MG63 (cell line): Measurements from ENCODE around the gene LMAN2L. TPM values are rescaled to one million over a fixed set of nuclear protein-coding genes. Genes with fewer than 3 reads are reported as not detected.
A peak's percentile ranks its signal among the peaks of the same experiment; 100 is the strongest.

Experiments used
- DNase-seq: peaks from one replicate; pipeline ENCODE4 v3.0.0-alpha.2; 2020
- H3K27me3 ChIP-seq: fragments of 250-450 bp; sonication (Bioruptor Pico); 2 replicates; pipeline ENCODE4 v1.5.1; 2020; ENCODE audit warnings: mild to moderate bottlenecking, moderate library complexity
- H3K36me3 ChIP-seq: fragments of 250-450 bp; sonication (Bioruptor Pico); 2 replicates; pipeline ENCODE4 v1.5.1; 2020; ENCODE audit warnings: mild to moderate bottlenecking, moderate library complexity
- H3K4me3 ChIP-seq: fragments of 250-450 bp; sonication (Bioruptor Pico); 2 replicates; pipeline ENCODE4 v1.5.1; 2020; ENCODE audit warnings: mild to moderate bottlenecking, moderate library complexity
- H3K9me3 ChIP-seq: fragments of 250-450 bp; sonication (Bioruptor Pico); 2 replicates; pipeline ENCODE4 v1.5.1; 2020; ENCODE audit warnings: mild to moderate bottlenecking, moderate library complexity
- total RNA-seq: library from RNA; depleted of rRNA; stranded (reverse); fragments of >200 nt; shearing (Covaris generic); gene quantifications from 2 replicates; pipeline ENCODE4 v1.2.3, GENCODE V29; 2014; ENCODE audit warnings: low replicate concordance; rRNA removed

LMAN2L gene, protein sequence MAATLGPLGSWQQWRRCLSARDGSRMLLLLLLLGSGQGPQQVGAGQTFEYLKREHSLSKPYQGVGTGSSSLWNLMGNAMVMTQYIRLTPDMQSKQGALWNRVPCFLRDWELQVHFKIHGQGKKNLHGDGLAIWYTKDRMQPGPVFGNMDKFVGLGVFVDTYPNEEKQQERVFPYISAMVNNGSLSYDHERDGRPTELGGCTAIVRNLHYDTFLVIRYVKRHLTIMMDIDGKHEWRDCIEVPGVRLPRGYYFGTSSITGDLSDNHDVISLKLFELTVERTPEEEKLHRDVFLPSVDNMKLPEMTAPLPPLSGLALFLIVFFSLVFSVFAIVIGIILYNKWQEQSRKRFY
- total RNA-seq = 28.5 and 32.0 TPM in 2 replicates

DNA sequence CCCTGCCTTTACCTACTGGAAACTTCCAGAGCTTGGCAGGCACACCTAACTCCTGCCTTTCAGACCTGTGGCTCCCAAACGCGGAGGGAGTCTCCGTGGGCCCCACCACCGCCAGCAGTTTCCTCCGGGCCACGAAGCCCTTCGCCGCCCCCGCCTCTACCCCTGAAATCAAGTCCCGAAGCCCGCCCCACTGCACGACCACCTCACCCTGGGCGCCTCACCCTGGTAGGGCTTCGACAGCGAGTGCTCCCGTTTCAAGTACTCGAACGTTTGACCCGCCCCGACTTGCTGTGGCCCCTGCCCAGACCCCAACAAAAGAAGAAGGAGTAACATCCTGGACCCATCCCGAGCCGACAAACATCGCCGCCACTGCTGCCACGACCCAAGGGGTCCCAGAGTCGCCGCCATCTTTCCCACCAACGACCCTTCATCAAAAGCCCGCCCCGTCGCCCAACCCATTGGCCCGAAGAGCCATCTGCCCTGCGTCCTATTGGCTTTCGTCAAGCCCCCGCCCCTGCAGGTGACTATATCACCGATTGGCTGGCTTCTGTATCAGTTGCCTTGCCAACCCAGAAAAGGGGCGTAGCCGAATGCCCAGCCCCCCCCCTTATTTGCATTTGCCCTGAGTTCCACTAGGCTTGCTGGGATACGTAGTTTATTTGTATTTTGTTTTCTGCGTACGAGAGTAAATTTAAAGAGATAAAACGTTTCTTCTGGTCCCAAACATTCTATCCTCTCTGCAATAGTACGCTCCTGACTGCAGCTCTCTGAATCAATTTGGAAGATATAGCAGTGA lies at the start of gene LMAN2L:
Gene LMAN2L, minus strand, starts transcription at position 432 of the 796 bp plus-strand sequence. Its CDS starts 24 bp downstream, at position 408.
- no peaks in the 10 kb centered on the region for H3K27me3 ChIP-seq
- peak within 1 kb of the TSS; percentile 72 for H3K4me3 ChIP-seq
- DNase-seq = peak; percentile 95
- H3K36me3 ChIP-seq = peaks cover 6% of the 10 kb centered on the region
- H3K9me3 ChIP-seq = no peaks in the 10 kb centered on the region

DNA sequence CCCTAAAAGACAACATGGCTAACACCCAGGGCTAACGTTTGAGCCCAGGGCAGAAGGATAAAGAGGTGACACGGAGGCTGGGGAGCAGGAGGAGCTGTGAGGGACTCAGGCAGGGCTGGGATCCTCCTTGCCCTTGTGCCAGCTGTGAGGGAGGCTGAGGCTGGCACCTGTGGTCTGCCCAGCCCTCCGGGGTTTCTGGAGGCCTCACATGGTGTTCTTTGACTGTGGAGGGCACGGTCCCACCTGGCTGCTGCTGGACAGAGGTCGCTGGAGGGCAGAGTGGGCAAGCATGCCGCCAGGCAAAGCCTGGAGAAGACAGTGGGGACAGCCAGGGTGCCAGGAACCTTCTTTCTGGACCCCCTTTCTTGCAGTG lies 49.4 kb upstream of the LMAN2L start:
- Histone ChIP-seq H3K4me3 (no peak overlapping the region), H3K36me3 (no peaks in the 10 kb centered on the region), H3K9me3 (no peaks in the 10 kb centered on the region), H3K27me3 (no peaks in the 10 kb centered on the region)
- no peak for DNase-seq

DNA sequence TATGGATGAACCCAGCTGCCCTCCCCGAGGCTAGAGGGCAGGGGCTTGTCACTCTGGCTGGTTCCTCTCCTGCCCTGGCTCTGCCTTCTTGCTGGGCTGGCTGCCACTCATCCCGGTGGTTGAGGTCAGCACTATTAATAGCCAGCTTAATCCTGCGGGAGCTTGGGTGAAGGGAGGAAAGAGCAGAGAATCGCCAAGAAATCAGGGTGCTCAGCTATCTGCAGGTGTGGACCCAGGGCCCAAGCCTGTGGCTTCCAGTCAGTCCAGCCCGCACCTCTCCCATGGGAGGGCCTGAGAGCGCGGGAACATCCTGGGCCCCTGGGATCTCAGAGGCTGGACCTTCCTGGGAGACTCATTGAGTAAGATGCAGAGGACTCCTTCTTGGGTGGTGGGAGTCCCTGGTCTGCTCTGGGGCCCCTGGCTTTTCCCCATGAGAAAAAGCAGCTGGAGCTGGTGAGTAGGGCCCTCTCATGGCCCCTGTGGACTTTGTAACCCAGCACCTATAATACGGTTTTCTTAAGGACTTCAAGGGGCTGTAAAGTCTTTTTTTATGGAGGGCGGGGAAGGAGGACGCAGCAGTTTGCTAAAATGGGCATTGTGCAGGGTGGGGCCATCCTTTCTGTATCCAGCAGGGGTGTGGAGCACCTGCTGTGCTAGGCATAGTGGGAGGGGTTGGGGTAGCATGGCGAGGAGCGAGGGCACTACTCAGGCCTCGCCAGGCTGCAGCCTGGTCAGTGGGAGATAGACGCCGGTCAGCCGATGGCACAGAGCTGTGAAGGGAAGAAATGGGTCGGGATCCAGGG lies 48.8 kb upstream of the LMAN2L start:
- H3K27me3 ChIP-seq = no peaks in the 10 kb centered on the region
- H3K36me3 ChIP-seq = no peaks in the 10 kb centered on the region
- no peak overlapping the region for H3K4me3 ChIP-seq
- DNase-seq = peak; percentile 88
- H3K9me3 ChIP-seq = no peaks in the 10 kb centered on the region

DNA sequence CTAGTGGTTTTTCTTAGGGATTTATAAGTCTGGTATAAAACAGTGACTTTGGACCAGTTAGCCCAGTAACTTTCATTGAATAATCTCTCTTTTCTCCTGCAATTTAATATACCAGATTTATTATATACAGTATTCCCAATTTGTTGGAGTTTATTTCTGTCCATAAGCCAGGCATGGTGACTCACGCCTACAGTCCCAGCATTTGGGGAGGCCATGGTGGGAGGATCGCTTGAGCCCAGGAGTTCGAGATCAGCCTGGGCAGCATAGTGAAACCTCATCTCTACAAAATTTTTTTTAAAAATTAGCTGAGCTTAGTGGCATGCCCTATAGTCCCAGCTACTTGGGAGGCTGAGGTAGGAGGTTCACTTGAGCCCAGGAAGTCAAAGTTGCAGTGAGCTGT lies 47.5 kb upstream of the LMAN2L start:
- DNase-seq = peak; percentile 60
- H3K36me3 ChIP-seq = no peaks in the 10 kb centered on the region
- no peak overlapping the region for H3K4me3 ChIP-seq
- no peaks in the 10 kb centered on the region for H3K9me3 ChIP-seq
- no peaks in the 10 kb centered on the region for H3K27me3 ChIP-seq

DNA sequence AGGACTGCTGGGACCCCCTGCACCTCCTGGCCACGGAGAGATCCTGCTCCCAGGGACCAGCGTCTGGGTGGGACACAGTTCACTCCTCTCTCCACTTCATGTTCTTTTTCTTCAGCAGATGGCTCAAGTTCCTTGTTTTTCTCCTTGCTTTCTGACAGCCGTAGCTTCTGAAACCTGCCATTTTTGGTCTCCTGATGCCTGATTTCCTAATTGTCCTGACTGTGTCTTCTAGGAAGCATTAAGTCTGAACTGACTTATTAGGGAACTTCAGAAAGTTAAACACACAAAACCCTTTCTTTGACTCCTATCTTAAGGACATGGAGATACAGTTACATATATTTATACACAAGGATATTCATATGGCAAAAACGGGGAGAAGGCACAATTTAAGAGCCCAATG lies 43.5 kb upstream of the LMAN2L start:
- no peaks in the 10 kb centered on the region for H3K36me3 ChIP-seq
- no peak for DNase-seq

DNA sequence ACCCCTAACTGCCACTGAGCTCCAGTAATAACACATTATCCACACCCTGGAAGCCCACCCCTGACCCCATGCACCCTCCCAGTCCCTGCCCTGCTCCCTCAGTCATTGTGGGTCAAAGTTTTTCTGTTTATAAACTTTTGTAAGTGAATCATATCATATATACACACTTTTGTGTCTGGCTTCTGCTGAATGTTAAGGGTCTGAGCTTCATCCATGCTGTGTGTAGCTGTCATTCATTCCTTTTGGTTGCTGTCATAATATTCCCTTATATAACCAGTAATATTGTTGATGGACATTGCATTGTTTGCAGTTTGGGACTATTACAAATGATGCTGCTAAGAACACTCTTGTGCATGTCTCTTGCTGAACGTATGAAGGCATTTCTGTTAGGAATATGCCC lies 35.3 kb upstream of the LMAN2L start:
- no peak for DNase-seq
- Histone ChIP-seq H3K9me3 (no peaks in the 10 kb centered on the region), H3K27me3 (no peaks in the 10 kb centered on the region), H3K36me3 (no peaks in the 10 kb centered on the region), H3K4me3 (no peak overlapping the region)

More for the DNA sequence above, 43.5 kb upstream of the LMAN2L start:
- Histone ChIP-seq H3K27me3 (no peaks in the 10 kb centered on the region), H3K9me3 (no peaks in the 10 kb centered on the region), H3K4me3 (no peak overlapping the region)

DNA sequence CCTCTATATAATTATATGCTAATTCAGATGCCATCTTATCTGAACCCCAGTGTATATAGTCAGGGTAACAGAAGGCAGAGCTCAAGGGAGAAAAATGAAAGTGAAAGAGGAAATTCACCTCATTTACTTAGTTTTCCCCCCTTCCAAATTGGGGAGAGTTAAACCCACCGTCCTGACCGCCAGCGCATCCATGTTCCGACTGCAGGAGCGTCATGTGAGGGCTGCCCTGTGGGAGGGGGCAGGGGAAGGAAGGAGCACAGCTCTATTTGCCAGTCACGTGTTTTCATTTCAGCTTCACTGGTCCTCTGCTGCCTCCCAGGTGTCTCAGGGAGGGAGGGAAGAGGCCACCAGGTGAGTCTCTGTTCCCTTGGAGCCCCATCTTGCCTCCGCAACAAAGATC lies 34.1 kb upstream of the LMAN2L start:
- Histone ChIP-seq H3K9me3 (no peaks in the 10 kb centered on the region), H3K27me3 (no peaks in the 10 kb centered on the region), H3K36me3 (no peaks in the 10 kb centered on the region), H3K4me3 (no peak overlapping the region)
- DNase-seq = no peak

DNA sequence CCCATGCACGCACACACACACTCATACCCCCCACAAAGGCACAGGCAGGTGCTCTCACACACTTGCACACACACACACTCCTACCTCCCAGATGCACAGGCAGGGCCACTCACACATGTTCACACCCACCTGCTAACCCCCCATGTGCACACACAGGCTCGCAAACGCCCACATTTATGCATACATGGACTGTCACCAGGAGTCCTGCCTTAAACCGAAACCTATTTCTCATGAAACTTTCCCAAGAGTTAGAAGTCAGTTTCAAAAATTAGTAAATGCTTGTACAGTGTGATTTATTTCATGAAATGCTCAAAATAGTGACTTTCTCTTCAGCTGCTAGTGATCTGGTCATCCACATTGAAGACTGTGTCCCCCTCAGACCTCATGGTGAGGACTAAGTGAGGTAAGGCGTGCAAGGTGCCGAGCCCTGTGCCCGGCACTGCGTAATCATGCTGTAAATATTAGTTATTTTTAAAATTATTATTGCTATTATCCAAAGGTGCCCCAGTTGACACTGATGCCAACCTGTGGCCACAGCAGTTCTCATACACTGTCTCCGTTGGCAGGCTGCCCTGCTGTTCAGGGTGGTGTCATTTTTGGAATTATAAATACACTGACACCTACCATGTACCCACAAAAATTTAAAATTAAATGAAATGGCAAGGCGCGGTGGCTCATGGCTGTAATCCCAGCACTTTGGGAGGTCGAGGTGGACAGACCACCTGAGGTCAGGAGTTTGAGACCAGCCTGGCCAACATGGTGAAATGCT lies 33.2 kb upstream of the LMAN2L start:
- H3K27me3 ChIP-seq = no peaks in the 10 kb centered on the region
- H3K9me3 ChIP-seq = no peaks in the 10 kb centered on the region
- H3K36me3 ChIP-seq = no peaks in the 10 kb centered on the region

DNA sequence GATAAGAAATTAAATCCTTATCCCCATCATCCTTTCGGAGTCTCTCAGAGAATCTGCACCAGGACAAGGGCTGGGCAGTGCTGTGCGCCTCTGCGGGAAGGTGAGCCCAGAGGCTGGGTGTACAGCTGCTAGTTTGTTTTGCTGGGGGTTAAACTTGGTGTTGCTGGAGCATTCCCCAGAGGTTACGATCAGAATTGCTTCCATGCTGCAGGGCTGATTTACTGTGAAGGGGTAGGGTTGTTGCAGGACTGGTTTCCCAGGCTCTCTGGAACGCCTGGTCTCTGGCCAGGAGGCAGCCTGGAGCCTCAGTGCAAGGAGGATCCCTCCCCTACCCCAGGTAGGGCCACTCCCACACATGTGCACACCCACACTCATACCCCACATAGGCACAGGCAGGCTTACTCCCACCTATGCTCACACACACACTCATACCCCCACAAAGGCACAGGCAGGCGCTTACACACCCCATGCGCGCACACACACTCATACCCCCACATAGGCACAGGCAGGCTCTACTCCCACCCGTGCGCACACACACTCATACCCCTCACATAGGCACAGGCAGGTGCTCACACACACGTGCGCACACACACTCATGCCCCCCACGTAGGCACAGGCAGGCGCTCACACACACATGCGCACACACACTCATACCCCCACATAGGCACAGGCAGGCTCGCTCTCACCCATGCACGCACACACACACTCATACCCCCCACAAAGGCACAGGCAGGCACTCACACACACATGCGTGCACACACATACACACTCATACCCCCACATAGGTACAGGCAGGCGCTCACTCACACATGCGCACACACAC lies 32.1 kb upstream of the LMAN2L start:
- no peaks in the 10 kb centered on the region for H3K27me3 ChIP-seq
- H3K9me3 ChIP-seq = no peaks in the 10 kb centered on the region
- H3K36me3 ChIP-seq = no peaks in the 10 kb centered on the region
- no peak for DNase-seq
- H3K4me3 ChIP-seq = no peak overlapping the region

More for the DNA sequence above, 33.2 kb upstream of the LMAN2L start:
- DNase-seq = no peak
- H3K4me3 ChIP-seq = no peak overlapping the region

DNA sequence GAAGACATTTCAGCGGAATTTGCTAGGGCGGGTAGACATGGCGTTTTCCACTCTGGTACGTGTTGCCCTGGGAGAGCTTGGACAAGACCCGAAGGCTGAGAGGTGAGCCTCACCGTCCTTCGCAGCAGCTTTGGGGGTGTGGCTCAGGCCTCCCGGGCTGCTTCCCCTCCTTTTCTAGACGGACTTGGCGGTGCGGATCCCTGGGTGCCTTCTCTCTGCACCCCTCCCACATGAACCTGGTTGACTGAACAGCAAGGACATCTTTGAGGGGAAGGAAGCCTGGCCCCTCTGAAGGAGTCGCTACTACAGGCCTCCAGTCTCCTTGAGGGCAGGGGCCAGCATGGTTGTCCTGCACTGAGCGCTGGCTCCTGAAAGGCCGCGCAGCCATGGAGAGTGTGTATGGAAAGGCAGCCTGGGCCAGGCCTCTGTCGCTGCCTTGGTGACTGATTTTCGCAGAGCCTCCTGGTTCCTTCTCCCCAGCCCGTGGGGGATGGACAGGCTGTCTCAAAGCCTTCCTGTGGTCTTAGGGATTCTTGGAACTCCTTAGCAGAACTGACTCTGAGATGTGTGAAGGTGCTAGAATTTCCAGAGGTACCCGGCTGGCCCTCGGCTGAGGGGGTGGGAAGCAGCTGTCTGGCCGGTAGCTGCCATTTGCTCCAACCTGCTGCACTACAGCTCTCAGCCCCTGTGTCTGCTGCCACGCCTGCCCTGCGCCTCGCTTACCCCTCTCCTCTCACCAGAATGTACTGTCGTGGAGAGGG lies 30.8 kb upstream of the LMAN2L start:
- no peaks in the 10 kb centered on the region for H3K36me3 ChIP-seq
- no peaks in the 10 kb centered on the region for H3K27me3 ChIP-seq
- no peak overlapping the region for H3K4me3 ChIP-seq
- H3K9me3 ChIP-seq = no peaks in the 10 kb centered on the region
- DNase-seq = no peak

DNA sequence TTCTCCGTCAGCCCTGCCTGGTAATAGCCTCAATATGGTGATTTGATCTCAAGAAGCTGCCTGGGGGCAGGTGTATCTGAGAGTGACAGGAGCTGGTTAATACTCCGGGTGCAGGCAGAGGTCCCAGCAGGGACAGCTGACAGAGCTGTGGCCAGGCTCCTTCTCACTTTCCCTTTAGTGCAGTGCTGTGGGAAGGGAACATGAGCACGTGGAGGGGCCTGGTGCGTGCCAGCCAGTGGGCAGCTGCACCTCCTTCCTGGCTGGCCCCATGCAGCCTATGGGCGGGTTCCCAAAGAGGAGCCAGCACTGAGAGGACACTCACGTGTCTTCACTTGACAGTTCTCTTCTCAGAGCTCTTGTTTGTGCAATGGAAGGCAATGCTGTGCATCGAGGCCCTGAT lies 29.9 kb upstream of the LMAN2L start:
- DNase-seq = no peak
- Histone ChIP-seq H3K36me3 (no peaks in the 10 kb centered on the region), H3K4me3 (no peak overlapping the region), H3K9me3 (no peaks in the 10 kb centered on the region), H3K27me3 (no peaks in the 10 kb centered on the region)

DNA sequence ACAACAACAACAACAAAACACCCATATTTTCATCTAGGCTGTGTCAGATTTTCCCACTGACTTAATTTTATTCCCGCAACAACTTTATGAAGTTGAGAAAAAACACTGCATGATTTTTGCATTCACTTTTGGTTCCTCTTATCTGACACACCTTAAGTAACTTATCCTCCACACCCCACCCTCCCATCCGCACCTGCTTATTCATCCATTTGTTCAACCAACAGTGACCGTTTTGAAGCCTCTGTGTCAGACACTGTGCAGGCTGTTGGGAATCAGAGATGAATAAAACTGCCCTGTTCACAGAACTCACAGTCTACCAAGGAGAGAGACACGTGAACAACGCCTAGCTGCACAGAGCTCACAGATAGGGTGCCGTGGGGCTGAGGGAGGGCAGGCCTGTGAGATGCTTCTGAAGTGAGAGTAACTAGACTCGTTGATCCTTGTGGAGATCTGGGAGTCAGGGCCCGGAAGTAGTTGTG lies 28.3 kb upstream of the LMAN2L start:
- DNase-seq = no peak
- no peak overlapping the region for H3K4me3 ChIP-seq

DNA sequence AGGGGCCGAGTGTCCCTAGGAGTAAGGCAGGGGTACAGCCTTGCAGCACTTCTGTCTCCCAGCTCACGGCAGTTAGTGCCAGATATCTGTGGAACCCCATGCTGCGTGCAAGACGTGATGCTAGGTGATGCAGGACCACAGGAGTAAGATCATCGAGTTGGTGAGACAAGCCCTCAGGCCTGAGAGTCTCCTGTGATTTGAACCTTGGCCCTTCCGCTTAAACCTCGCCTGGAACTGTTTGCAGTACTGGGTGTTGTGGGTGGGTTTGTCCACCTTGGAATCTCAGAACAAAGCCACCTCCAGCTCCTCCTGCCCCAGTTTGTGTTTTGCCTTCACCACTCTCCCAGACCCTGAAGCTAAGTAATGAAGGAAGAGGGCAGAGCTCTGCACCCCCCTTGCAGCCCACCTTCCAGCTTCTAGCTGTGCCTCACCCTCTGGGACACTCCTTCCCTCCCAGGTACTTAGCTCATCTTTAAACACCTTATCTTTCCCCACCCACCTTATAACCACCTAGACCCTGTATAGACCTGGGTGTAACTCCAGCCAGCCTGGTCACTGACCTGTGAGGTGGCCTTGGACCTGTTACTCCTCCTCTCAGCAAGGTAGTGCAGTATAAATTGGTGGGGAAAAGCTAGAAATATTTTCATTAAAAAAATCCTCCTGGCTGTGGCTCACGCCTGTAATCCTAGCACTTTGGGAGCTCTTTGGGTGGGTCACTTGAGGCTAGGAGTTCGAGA lies 27.4 kb upstream of the LMAN2L start:
- no peaks in the 10 kb centered on the region for H3K36me3 ChIP-seq
- no peak for DNase-seq
- no peak overlapping the region for H3K4me3 ChIP-seq
- no peaks in the 10 kb centered on the region for H3K9me3 ChIP-seq
- H3K27me3 ChIP-seq = no peaks in the 10 kb centered on the region

More for the DNA sequence above, 28.3 kb upstream of the LMAN2L start:
- no peaks in the 10 kb centered on the region for H3K36me3 ChIP-seq
- H3K27me3 ChIP-seq = no peaks in the 10 kb centered on the region
- H3K9me3 ChIP-seq = no peaks in the 10 kb centered on the region

DNA sequence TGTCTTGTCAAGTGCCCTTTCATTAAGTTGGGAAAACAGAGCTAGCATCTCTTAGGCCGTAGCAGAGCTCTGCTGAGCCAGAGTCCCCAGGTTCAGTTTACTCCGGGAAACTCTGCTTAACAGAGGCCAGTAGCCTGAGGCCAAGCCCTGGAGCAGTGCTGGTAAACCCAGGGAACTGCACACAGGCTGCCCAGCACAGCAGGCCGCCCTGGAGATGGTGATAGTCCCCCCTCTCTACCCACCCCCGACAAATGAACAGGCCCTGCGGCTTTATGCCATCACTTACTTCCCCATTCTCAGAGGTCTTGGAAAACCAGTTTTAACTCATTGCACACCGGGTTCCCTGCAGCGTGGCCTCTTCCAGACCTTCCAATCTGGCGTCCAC lies 24.4 kb upstream of the LMAN2L start:
- no peak overlapping the region for H3K4me3 ChIP-seq
- no peaks in the 10 kb centered on the region for H3K36me3 ChIP-seq
- DNase-seq = no peak

More for the DNA sequence above, 24.4 kb upstream of the LMAN2L start:
- Histone ChIP-seq H3K9me3 (no peaks in the 10 kb centered on the region), H3K27me3 (no peaks in the 10 kb centered on the region)
